SK-N-SH treated with all-trans-retinoic acid at 6 μM for 48 hours (cell line): ENCODE measurements around the gene DRC7.
"Not testable (repeated sequence)": the region's sequence is repeated elsewhere in the genome, so short reads cannot be mapped to it uniquely, and the experiment has no call there.

ENCODE experiments used
- ESRRG ChIP-seq: fragments of 250-450 bp; sonication (Bioruptor Pico); IDR thresholded peaks from 2 replicates; pipeline ENCODE4 v1.6.1; 2021; ENCODE audit warnings: mild to moderate bottlenecking
- ISL1 ChIP-seq: fragments of 250-450 bp; sonication (Bioruptor Pico); IDR thresholded peaks from 2 replicates; pipeline ENCODE4 v2.1.2; 2022; ENCODE audit warnings: mild to moderate bottlenecking, moderate library complexity
- OSR1 ChIP-seq: fragments of 250-450 bp; sonication (Bioruptor Pico); IDR thresholded peaks from 2 replicates; pipeline ENCODE4 v1.8.0; 2022; ENCODE audit warnings: moderate library complexity, mild to moderate bottlenecking, inconsistent platforms
- PPARA ChIP-seq: fragments of 250-450 bp; sonication (Bioruptor Pico); IDR thresholded peaks from 2 replicates; pipeline ENCODE4 v1.5.0; 2020; ENCODE audit warnings: mild to moderate bottlenecking, borderline replicate concordance
- RARB ChIP-seq: fragments of 250-450 bp; sonication (Bioruptor Pico); IDR thresholded peaks from 2 replicates; pipeline ENCODE4 v1.8.0; 2021; ENCODE audit warnings: mild to moderate bottlenecking, moderate library complexity
- TCF4 ChIP-seq: fragments of 250-450 bp; sonication (Bioruptor Pico); IDR thresholded peaks from 2 replicates; pipeline ENCODE4 v1.8.0; 2021; ENCODE audit warnings: mild to moderate bottlenecking, moderate library complexity, borderline replicate concordance
- TOX ChIP-seq: fragments of 250-450 bp; sonication (Bioruptor Pico); IDR thresholded peaks from 2 replicates; pipeline ENCODE4 v1.8.0; 2021; ENCODE audit warnings: mild to moderate bottlenecking, moderate library complexity, borderline replicate concordance
- ZC3H10 ChIP-seq: fragments of 250-450 bp; sonication (Bioruptor Pico); IDR thresholded peaks from 2 replicates; pipeline ENCODE4 v1.5.1; 2021; ENCODE audit warnings: mild to moderate bottlenecking, moderate library complexity
- ZFP30 ChIP-seq: fragments of 450-650 bp; formaldehyde crosslinking; IDR thresholded peaks from 2 replicates; pipeline ENCODE4 v1.5.0; 2022; ENCODE audit warnings: mild to moderate bottlenecking, moderate library complexity
- TF ChIP-seq, protein P1 (sequence below): fragments of 250-450 bp; sonication (Bioruptor Pico); IDR thresholded peaks from 2 replicates; pipeline ENCODE4 v1.5.1; 2020; ENCODE audit warnings: low read depth, mild to moderate bottlenecking, moderate library complexity
- TF ChIP-seq, protein P2 (sequence below): fragments of 250-450 bp; sonication (Bioruptor Pico); IDR thresholded peaks from 2 replicates; pipeline ENCODE4 v1.8.0; 2020; ENCODE audit warnings: mild to moderate bottlenecking, moderate library complexity, borderline replicate concordance

DNA sequence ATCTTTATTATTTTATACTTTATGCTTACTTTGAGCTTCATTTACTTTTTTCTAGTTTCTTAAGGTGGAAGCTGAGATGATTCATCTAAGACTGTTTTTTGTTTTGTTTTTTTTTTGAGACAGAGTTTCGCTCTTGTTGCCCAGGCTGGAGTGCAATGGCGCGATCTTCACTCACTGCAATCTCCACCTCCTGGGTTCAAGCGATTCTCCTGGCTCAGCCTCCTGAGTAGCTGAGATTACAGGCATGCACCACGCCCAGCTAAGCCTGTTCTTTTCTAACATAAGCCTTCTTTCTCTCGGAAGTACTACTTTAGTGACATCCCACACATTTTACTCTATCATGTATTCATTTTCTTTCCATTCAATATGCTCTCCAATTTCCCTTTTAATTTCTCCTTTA is 18.0 kb downstream of the DRC7 start:
- not testable (repeated sequence) for TF ChIP-seq ZFP30 (CRISPR knock-in tag); TOX (CRISPR knock-in tag); ESRRG; ZC3H10 (CRISPR knock-in tag); TCF4 (CRISPR knock-in tag); PPARA; ISL1 (CRISPR knock-in tag); RARB (CRISPR knock-in tag); OSR1
- TF ChIP-seq, protein P1, sequence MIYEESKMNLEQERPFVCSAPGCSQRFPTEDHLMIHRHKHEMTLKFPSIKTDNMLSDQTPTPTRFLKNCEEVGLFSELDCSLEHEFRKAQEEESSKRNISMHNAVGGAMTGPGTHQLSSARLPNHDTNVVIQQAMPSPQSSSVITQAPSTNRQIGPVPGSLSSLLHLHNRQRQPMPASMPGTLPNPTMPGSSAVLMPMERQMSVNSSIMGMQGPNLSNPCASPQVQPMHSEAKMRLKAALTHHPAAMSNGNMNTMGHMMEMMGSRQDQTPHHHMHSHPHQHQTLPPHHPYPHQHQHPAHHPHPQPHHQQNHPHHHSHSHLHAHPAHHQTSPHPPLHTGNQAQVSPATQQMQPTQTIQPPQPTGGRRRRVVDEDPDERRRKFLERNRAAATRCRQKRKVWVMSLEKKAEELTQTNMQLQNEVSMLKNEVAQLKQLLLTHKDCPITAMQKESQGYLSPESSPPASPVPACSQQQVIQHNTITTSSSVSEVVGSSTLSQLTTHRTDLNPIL (CRISPR knock-in tag) = not testable (repeated sequence)
- TF ChIP-seq, protein P2, sequence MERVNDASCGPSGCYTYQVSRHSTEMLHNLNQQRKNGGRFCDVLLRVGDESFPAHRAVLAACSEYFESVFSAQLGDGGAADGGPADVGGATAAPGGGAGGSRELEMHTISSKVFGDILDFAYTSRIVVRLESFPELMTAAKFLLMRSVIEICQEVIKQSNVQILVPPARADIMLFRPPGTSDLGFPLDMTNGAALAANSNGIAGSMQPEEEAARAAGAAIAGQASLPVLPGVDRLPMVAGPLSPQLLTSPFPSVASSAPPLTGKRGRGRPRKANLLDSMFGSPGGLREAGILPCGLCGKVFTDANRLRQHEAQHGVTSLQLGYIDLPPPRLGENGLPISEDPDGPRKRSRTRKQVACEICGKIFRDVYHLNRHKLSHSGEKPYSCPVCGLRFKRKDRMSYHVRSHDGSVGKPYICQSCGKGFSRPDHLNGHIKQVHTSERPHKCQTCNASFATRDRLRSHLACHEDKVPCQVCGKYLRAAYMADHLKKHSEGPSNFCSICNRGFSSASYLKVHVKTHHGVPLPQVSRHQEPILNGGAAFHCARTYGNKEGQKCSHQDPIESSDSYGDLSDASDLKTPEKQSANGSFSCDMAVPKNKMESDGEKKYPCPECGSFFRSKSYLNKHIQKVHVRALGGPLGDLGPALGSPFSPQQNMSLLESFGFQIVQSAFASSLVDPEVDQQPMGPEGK = not testable (repeated sequence)
